SIG-M5 treated with dmso at 0.1 percent for 504 hours (cell line): Measurements from ENCODE around the gene LRRC8B.

Source experiments
- DNase-seq: peaks from one replicate; lab custom pipeline; 2025; ENCODE audit not compliant: unreplicated experiment; lab: John Stamatoyannopoulos, UW

Gene LRRC8B

GRCh38 chr1:89546082-89546889, 21.7 kb downstream of the LRRC8B start:
- DNase-seq: no peak

DNA sequence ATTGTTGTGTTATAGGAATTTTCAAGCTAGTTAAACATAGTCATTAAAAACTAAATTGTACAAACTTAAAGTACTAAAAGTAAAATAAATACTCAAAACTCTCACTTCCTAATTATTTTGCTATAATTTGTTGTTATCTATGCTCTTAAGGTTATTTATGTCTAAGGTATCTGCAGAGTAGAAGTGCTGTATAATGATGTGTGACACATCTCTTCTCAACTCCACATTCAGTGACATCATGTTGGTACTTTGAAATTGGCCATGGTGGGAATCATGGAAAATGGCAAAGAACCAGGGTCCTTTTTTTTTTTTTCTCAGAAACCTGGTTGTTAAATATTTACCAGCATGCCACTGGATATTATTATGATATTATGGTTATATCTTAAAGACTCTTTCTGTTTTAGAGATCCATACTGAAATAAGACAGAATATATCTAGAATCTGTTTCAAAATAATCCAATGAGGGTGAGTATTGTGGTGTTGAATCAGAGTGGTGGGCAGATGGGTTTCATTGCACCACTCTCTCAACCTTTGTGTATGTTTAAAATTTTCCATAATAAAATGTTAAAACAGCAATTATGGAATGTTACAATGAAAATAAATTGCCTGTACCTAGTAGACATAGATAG, 22.4 kb downstream of the LRRC8B start:
- no peak for DNase-seq

DNA sequence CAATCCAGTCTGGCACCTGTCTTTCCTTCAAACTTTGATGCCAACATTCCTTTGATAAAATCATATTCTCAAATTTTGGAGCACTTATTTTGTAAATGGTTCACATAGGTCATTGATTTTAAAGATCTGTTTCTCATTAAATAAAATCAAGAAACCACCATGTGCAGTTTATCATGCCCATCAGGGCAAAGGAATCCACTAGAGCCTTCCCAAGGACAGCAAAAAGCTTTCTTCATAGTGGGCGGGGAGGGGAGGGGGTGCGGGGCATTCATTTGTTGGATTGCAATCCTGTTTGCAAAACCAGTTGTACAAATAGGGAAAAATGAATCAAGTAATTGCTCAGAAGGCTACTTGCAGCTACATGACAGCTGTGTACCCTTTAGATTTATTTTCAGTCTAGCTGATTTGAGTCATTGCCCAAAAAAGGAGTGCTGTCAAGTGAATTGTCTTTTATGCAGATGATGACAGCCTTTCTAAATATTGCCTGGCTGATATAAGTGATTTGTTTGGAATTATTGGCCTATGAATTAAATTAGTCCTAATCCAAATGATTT, 23.0 kb downstream of the LRRC8B start:
- DNase-seq: peak; percentile 25

GRCh38 chr1:89548122-89548857, 23.7 kb downstream of the LRRC8B start:
- DNase-seq: no peak

DNA sequence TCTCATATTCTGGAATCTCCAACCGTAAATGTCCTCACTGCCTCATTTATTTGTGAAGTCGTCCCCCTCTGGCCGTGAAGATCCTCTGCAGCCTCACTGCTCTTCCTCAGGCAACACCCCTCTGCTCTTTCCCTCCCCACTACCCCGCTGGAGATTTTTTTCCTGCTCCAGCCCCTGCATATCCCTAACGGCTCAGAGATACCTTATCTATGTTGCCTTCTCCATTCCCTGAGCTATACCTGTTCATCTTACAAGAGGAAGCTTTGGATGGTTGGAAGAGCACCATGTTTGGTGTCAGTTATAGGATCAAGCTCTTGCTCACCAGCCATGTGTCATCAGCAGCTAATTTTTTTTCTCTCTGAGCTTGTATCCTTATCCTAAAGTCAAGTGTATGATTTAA, 26.4 kb downstream of the LRRC8B start:
- no peak for DNase-seq

DNA sequence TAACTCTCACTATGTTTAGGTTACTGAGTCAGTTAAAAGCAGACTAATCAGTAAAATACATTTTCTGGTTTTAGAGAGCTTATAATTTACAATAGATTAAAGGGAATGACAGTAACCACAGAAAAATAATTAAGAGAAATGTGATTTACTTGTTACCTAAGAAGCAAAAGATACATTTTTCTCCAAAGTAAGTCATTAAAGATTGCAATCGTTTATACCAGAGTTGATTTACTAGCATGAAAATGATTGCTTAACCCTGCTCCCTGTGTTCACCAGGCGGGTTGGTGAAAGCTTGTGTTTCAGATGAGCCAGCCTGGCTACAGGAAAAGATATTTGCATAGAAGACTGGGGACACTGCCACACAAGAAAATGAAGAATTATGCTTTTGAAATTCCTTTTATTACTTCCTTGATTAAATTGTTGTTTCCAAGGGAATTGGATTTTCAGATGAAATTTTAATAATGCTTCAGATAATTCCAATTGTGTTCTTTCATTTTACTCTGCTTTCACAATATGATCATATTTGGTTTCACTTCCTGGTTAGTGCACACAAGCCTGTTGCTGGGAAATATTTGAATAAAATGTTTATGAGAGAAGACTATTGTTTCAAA, 27.9 kb downstream of the LRRC8B start:
- DNase-seq: peak; percentile 81

GRCh38 chr1:89553157-89553556, 28.5 kb downstream of the LRRC8B start:
- DNase-seq: peak; percentile 79

GRCh38 chr1:89555550-89555949, 30.9 kb downstream of the LRRC8B start:
- no peak for DNase-seq

GRCh38 chr1:89556726-89557444, 32.3 kb downstream of the LRRC8B start:
- peak; percentile 70 for DNase-seq

DNA sequence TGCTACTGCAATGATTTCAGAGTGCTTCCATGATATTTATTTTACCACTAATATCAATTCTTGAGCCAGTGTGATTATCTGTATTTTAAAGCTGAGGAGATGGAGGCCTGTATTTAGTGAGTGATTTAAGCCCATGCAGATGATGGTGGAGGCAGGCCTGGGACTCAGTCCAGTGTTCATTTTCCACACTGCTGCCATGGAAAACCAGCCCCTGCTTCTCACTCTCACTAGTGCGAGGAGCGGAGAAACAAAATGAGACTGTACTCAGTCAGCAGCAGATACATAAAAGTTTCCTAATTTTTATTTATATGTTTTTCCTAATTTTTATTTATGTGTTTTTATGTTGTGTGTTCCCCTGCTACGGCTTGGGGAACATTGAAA, 32.8 kb downstream of the LRRC8B start:
- DNase-seq: no peak

GRCh38 chr1:89557956-89558355, 33.3 kb downstream of the LRRC8B start:
- DNase-seq: no peak

GRCh38 chr1:89563957-89564604, 39.5 kb downstream of the LRRC8B start:
- no peak for DNase-seq

- no peak for DNase-seq
Observed at GRCh38 chr1:89565521-89565920, 40.9 kb downstream of the LRRC8B start.

DNA sequence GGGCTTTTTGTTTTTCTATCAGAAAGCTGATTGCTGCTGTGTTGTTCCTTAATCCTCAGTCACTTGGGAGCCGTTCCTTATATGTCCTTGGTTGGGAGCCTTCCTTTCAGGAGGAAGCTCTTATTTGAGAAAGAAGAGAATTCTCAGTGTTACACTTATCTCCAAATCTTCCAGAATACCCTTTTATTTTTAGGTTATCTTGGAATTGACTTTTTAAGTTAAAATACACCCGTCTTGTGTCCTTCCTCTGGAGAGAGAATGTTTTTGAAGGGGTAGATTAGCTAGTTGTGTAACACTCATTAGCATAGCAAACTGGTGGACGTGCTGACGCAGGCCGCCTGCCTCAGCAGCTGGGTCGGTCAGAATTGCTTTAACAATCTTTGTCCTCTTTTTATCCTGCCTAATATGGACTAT, 42.1 kb downstream of the LRRC8B start:
- peak; percentile 29 for DNase-seq

- DNase-seq: no peak
Observed at GRCh38 chr1:89567797-89568196, 43.2 kb downstream of the LRRC8B start.

DNA sequence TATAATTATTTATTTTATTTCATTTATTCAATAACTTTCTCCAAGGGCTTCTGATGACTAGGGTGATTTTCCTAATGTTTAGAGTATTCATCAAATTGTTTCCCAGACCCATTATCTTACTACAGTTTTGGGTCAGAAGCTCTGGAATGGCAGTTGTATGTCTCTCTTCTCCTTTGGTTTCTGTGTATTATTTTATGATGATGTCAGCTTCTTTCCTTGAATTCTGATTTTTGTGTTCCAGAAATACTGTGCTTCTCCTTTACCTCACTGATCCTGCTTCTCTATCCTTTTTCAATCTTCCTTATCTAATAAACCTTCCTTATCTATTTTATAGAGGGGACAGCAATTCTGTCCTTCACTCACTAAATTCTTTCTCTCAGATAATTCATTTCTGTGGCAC, 48.8 kb downstream of the LRRC8B start:
- DNase-seq: no peak

- no peak for DNase-seq
Observed at GRCh38 chr1:89574621-89575020, 50.0 kb downstream of the LRRC8B start.

DNA sequence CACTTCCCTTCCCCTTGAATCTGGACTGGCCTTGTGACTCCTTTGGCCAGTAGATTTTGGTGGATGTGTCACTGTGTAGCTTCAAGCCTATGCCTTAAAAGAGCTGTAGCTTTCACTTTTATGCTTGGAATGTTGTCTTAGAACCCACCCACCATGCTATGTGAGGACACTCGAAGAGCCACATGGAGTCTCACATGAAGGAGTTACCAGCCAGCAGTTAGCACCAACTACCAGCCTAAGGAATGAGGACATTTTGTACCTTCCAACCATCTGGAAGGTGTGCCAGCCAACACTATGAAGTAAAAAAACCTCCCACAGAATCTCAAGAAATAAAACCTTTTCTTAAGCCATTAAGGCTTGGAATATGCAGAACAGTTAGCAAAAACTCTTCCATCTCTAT, 50.6 kb downstream of the LRRC8B start:
- no peak for DNase-seq

DNA sequence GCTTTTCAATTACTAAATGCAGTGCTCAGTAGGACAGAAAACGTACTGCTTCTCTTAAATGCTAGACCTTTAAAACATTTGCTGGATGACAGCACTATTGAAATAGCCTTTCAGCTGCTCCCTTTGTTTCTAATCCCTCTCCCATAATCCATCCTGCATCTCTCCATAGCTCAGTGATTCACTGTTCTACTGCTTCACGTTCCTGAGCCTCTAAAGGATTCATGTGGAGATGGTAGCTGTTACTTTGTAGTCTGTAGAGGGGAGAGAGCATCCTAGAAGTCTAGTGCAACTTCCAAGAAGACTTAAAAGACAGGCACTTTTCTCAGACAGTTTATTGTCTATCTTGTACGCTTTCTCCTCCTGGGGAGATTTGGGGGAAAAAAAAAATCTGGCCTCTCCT, 51.4 kb downstream of the LRRC8B start:
- DNase-seq: no peak

GRCh38 chr1:89578151-89578550, 53.5 kb downstream of the LRRC8B start:
- no peak for DNase-seq
